GM19035 (cell line): Measurements from ENCODE around the gene AHCY.
A peak's percentile ranks its signal among the peaks of the same experiment; 100 is the strongest.

Experiments used
- ATAC-seq: cut with Tn5 transposase; IDR thresholded peaks from one replicate; pipeline ENCODE4 v1.9.1; 2021; ENCODE audit not compliant: unreplicated experiment

AHCY gene

DNA sequence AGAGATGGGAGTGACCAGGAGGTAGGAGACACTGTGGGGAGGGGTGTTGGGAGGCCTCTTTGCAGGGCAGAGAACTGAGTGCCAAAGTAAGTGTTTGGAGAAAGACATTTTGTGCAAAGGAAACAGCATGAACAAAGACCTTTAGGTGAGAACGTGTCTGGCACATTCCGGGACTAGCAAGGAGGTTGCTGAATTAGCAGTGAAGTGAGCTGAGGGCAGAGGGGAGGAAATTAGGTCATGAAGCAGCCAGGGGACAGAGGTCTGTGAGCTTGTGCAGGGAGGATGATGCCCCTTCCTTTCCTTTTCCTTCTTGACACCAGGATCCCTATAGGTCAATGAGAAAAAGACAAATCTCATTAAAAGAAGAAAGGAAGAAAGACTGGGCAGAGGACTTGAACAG, 21.4 kb upstream of the AHCY start:
- no peak for ATAC-seq

DNA sequence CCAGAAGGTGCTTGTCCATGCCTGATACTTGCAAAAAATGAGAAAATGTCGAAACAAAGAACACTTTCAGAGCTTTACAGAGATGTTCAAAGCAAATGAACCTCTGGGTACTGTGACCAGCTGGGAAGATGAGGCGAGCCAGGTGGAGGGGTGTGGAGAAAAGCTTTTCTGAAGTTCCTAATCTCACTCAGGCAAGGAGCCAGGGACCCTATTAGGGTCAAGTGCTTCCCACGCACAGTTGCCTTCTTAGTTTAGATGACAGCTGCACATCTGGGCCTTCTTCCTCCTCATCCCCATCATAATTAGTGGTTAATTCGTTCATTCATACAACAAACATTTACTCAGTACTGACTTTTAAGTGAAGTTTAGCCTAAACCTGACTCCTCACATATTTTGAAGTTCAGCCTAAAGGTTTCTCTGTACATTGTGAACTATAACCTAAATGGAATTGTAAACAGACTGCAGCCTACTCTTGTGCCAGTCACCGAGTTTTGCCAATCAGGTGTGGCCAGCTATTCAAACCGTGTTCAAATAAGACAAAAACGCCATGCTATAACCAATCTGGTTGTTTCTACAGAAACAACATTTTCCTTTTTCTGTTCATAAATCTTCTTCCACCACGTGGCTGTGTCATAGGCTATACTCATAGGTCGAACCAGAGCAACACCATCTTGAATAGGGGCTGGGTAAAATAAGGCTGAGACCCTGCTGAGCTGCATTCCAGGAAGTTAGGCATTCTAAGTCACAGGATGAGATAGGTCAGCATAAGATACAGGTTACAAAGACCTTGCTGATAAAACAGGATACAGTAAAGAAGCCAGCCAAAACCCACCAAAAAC, 19.3 kb upstream of the AHCY start:
- no peak for ATAC-seq

DNA sequence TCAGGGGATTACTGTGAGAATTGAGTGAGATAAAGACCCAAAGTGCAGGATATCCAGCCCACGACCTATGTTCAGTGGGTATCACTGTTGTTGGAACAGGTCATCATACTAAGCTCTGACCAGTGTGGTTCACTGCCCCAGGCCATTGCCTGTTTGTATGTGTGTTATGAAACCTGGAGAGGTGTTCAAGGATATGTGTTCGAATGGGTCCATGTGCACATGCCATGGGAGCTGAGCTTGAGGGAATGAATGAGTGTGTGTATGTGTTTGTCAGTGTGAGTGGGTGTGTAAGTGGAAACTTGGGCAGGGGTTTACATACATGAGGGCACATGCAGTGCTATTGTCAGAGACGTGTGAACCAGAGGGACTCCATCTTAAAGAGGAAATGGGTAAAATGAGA, 17.7 kb upstream of the AHCY start:
- no peak for ATAC-seq

DNA sequence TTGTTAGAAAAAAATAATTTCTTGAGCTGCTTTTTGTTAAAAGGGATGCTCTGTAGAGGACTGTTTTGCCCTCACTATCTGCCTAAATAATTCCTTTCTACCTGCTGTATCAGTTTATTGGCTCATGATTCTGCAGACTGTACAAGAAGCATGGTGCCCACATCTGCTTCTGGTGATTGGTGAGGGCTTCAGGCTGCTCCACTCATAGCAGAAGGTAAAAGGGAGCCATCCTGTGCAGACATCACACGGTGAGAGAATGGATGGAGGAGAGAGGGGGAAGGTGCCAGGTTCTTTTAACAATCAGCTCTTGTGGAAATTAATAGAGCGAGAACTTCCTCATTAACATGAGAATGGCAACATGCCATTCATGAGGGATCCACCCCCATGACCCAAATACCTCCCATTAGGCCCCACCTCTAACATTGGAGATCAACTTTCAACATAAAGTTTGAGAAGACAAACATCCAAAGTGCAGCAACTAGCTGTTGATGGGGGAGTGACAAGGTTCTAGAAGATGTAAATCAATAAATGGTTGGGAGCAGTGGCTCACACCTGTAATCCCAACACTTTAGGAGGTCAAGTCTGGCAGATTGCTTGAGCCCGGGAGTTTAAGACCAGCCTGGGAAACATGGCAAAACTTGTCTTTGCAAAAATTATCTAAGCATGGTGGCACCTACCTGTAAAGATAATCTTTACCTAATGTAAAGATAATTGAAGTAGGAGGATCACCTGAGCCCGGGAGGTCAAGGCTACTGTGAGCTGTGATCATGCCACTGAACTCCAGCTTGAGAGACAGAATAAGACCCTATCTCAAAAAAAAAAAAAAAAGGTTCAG, 15.7 kb upstream of the AHCY start:
- ATAC-seq, result no peak

DNA sequence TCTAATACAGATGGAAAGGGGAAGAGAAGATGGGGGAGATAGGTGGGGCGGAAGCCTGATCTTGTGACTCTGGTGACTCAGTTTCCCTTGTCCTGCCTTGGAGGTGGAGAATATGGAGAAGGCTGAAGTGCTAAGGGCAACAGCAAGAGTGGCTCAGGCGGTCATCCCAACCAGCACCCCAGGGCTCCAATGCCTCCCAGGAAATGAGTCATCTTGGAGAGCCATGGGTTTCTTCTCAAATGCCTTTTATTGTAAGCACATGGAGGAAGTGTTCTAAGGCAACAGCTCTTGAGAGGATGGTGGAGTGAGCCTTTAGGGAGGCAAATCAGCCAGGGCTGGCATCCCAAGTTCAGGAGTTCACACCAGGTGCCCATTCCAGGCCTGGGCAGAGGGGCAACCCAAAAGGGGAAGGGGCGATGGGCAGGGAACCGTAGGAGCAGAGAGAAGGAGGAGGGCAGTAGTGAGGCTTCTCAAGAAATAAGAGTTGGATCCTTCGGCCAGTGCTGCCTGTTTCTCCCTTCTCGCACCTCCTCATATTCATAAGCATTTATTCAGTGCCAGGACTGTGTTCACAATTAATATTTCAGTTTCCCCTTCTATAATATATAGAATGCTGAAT, 13.2 kb upstream of the AHCY start:
- no peak for ATAC-seq

DNA sequence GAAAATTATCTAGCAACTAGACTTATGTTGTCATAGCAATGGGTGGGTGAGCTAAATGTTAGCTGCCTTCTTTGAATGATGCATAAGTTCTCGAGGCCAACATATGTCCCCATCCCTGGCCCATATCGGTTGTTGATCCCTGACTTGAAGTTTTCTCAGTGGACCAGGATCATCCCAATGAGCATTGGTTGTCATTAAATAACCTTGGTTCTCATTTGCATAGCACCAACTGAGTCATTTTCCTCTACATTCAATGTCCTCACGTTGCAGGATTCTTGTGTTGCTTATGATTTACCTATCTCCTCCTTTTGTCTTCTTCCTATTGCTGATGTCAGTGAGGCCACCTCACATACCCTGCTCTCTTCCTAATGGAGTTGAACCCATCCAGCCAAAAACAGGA, 12.1 kb upstream of the AHCY start:
- ATAC-seq, result no peak

DNA sequence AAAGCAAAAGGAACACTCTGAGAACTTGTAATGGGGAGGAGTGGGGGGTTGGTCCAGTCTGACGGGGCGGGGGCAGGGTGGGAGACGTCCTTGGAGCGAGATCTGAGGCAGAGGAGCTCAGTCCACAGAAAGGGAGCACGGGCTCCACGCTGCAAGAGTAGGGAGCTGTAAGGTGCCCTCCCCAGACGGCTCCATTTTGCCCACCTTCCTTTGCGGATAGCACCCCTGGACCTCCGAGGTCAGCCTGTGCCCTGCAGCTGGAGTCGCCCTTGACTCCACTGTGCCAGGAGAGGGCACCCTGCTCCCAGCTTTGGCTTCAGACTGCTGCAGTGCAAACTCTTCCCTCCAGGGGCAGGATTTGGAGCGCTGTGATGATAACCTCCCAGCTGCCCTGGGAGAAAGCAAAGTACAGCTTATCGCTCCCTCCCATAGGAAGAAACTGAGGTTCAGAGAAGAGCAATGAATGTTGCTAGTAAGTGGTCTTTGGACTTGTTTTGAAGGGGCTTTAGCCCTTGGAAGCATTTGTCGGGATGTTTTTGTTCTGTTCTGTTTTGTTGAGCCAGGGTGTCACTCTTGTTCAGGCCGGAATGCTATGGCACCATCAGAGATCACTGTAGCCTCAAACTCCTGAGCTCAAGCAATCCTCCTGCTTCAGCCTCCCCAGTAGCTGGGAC, 9.5 kb upstream of the AHCY start:
- ATAC-seq, result peak; percentile 81

DNA sequence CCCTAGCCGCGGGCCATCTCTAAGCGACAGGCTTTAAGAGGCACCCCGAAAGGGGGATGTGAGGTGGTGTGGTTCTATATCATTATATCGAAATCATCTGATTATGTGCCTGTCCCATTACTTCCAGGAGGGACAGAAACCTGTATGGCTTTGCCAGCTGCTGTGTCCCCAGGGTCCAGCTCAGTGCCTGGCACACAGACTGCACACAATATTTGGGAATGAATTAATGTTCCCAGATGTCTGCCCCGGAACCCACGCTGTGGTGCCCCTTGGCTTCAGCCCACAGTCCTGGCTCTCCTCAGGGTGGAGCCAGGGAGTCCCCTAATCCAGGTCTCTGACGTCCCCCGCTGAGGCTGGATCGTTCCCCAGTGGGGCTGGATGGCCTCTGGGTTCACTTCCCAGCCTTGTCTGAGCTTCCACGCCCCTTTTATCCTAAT, 8.9 kb upstream of the AHCY start:
- no peak for ATAC-seq

DNA sequence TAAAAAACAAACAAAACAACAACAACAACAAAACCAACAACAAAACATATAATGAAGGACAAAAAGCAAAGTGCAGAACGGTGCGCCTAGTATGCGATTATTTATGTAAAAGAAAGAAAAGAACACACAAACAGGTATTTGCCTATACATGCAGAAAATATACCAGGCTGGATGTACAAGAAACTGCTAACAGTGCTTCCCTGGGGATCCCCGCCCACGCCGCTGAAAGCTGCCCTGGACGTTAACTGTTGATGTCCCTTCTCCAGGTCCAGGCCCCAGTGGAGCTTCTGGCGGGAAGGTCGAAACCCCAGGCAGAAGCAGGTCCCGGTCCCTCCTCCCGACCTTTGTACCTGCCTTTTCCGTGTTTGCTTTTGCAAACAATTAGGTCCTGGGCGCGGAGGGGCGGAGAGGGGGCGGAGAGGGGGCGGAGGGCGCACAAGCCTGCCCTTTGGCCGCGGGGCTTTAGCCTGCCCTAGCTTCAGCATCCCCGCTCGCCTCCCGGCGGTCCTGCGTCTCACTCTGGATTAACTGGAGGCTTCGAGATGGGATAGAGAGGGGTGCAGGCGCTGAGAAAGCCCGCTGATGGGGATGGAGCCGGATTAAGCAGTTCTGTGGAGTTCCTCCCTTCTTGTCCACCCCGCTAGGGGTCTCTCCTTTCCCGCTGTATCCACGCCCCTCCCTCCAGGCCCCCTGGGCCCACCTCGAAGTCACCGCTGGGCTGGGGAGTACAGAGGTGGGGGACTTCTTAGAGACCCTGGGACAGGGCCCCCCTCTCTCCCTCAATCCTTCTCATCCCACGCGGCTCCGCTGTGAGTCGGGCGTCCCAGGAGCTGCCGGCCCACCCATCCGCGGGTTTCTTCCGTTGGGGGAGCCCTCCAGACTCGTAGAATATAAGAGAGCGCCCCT, 8.2 kb upstream of the AHCY start:
- no peak for ATAC-seq

DNA sequence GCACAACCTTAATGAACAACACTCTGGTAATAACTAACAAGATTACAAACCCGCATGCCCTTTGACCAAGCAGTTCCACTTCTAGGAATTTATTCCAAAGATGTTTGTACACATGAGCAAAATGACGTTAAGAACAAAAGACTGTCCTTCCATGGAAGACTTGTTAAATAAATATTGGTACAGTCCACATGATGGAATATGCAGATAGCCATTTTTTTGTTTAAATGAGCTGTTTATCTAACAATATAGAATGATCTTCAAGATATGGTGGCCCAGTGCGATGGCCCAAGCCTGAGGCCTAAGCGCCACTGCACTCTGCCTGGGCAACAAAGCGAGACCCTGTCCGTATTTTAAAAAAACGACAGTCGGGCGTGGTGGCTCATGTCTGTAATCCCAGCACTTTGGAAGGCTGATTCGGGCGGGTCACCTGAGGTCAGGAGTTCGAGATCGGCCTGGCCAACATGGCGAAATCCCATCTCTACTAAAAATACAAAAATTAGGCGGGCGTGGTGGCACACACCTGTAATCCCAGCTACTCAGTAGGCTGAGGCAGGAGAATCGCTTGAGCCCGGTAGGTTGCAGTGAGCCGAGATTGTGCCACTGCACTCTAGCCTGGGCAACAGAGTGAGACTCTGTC, 7.4 kb upstream of the AHCY start:
- ATAC-seq, result no peak

DNA sequence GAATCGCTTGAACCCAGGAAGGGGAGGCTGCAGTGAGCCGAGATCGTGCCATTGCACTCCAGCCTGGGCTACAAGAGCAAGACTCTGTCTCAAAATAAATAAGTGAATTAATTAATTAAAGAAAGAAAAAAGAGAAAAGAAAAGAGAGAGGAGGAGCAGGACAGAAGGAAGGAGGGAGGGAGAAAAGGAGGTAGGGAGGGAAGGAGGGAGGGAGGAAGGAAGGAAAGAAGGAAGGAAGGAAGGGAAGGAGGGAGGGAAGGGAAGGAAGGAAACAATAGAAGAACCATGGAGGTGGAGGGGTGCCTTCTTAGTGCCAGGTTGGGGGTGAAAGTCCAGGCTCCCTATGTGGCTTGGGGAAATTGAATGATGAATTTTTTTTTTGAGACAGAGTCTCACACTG, 6.5 kb upstream of the AHCY start:
- ATAC-seq, result no peak

DNA sequence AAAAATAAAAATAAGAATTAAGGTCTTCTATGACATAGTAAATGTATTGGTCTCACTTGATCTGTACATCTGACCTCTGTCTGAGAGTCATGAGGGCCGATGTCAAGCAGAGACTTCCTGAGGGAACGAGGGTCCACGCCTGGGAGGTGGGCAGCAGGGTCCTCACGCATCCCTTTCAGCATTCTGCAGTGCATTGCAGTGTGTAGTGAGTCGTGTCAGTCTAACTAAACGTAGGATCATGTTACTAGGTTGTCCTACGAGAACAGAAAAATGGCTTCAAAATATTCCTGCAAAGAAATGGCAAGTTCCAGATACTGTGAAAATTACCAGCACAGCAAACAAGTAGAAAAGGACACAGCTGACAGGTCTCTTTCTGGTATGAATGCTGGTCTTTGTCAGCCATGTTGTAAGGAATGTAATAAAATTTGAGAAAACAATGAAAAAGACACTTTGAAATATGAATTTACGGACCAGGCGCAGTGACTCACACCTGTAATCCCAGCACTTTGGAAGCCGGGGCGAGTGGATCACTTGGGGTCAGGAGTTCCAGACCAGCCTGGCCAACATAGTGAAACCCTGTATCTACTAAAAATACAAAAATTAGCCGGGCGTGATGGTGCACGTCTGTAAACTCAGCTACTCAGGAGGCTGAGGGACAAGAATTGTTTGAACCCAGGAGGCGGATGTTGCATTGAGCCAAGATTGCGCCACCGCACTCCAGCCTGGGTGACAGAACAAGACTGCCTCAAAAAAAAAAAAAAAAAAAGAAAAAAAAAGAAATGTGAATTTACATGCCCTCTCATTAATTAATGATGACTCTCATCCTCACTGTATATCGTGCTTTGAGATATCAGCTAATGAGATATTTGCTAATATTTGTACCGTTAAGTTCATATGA, 2.4 kb upstream of the AHCY start:
- ATAC-seq, result no peak

DNA sequence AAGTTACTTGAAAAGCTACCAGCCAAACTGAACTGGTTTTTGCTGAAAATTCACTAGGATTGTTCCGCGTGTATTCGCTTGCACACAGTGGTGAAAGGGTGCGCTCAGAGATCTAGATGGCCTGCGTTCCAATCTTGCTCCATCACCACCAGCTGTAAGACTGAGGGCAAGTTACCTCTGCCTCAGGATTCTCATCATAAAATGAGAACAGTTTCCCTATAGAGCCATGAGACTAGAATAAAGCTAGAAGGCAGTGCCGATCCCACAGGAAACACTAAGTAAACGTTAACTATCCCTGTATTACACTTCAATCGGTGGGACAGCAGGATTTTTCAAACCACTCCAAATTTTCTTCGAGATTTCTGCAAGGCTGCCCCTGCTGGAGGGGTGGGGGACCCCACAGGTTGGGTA, 838 bp downstream of the AHCY start:
- ATAC-seq, result no peak

DNA sequence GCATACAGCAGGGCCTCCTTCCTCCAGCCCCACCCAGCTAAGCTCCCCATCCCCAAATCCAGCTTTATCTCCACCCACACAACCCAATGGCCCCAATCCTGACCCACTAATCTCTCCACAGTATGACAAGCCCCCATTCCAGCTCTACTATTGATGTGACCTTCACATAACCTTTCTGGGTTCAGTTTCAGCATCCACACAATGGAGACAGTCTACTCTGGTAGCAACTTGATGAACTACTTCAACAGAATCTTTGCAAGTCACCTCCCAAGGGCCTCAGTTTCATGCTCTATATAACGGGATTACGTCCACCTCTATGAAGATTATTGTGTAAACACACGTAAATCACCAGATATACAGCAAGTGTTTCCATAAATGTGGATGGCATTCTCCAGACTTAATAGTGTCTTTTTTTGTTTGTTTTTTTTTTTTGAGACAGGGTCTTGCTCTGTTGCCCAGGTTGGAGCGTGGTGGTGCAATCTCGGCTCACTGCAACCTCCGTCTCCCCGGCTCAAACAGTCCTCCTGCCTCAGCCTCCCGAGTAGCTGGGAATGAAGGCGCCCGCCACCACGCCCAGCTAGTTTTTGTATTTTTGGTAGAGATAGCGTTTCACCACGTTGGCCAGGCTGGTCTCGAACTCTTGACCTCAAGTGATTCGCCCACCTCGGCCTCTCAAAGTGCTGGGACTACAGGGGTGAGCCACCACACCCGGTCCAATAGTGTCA, 1.4 kb downstream of the AHCY start:
- ATAC-seq, result no peak

DNA sequence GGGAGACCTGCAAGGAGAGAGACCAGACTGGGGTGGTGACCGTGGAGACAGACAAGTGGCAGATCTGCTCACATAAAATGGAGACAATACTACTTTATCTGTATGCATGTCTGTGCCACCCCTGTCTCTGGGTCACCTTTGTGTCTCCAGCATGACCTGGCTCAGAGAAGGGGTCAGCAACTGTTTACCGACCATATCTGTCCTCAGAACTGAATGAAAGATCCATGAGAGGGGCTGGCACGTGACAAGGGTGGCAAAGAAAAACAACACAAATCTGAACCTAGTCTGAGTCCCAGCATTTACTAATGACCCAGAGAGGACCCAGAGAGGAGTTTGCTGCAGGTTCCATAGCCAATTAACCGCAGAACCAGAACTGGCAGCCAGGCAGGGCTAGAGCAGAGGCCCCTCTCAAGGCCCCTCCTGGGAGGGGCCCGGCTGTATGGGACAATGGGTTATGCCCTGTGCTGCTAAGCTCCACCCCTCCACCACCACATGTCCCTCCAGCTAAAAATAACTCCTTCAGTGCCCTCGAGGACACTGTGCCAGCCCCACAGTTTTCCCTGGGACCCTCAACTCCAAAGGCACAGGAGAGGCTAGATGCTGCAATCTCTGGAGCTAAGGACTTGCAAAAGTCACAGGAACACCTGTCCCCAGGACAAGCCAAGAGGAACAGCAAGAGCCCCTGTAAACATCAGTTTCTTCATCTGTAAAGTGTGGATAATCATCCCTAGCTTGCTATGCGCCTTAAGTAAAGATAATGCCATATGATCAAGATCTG, 2.2 kb downstream of the AHCY start:
- ATAC-seq, result no peak

DNA sequence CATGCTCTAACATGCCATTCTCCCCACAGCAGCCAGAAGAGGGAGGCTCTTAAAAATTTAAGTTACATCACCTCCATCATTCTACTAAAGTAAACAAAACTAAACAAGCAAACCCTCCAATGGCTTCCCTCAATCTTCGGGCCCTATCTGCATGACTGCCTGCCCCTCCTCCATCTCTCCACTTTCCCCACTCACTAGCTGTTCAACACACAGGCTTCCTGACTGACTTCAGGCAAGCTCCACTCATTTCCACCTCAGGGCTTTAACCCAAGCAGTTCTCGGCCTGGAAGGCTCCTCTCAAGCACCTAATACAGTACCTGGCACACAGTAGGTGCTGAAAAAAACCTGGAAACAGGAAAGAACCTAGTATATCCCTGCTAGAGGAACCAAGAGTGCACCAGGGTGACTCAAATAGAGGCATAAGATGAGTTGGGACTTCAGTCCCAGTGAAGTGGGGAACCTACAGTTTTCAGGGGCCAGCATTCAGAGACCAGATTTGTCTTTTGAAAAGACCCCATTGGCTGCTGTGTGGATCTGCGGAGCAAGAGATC, 2.8 kb downstream of the AHCY start:
- ATAC-seq, result no peak
